ENCODE results near the gene SPAG16. TPM values are rescaled to one million over a fixed set of nuclear protein-coding genes. Genes with fewer than 3 reads are reported as not detected.

Gene SPAG16
- total RNA-seq, 1 experiment from 2014 or later: 17.2 TPM

- Histone ChIP-seq H3K79me2 (ENCODE audit: low read length) (no peaks in the 10 kb centered on the region), H3K27ac (ENCODE audit: low read length) (no peak overlapping the region), H3K4me1 (ENCODE audit: insufficient read depth, low read length) (peaks cover 26% of the 10 kb centered on the region), H3K9me2 (replicated peaks; ENCODE audit: low read length) (no peaks in the 10 kb centered on the region), H4K20me1 (ENCODE audit: low read length) (no peaks in the 10 kb centered on the region), H3K9ac (ENCODE audit: low read length) (no peak overlapping the region), H3K4me3 (ENCODE audit: low read length) (no peak overlapping the region), H3F3A (ENCODE audit: low read length, unreplicated experiment) (no peaks in the 10 kb centered on the region), H3K9me3 (ENCODE audit: low read length) (no peaks in the 10 kb centered on the region), H3K27me3 (ENCODE audit: low read length) (no peaks in the 10 kb centered on the region), H3K36me3 (ENCODE audit: low read depth, low read length) (no peaks in the 10 kb centered on the region), H3K4me2 (ENCODE audit: low read length) (no peak overlapping the region), H2AFZ (ENCODE audit: low read length) (no peak overlapping the region)
- no TSS peak for BruUV-seq (replicated peaks)
- DNase-seq (no peak), ATAC-seq (no peak)
- ChIA-PET CTCF (no interaction called here), POLR2A (ENCODE audit: unreplicated experiment) (no interaction called here)
- intact Hi-C loops (cut with micrococcal nuclease): loop anchor here (5.0 to 10.0 kb wide), 2 partner anchors 83 to 641 kb away; partner anchors contain the start of gene IKZF2
- TF ChIP-seq EZH2phosphoT487 (IDR thresholded peaks at IDR 0.05; ENCODE audit: borderline replicate concordance, low read length) (no peak), EZH2 (IDR thresholded peaks at IDR 0.05; ENCODE audit: low read length, unreplicated experiment) (no peak), CTCF (conservative IDR thresholded peaks at IDR 0.05; ENCODE audit: low read depth, low read length) (no peak)
These were observed 48.5 kb upstream of the SPAG16 start for GRCh38 chr2:213235741-213236140.

GRCh38 chr2:213237251-213237650 lies 47.0 kb upstream of the SPAG16 start:
- intact Hi-C loops (cut with micrococcal nuclease): loop anchor here (5.0 to 10.0 kb wide), 2 partner anchors 85 to 642 kb away; partner anchors contain the start of gene IKZF2
- H3K9me3 ChIP-seq (ENCODE audit: low read length): no peaks in the 10 kb centered on the region
- H3K79me2 ChIP-seq (ENCODE audit: low read length): no peaks in the 10 kb centered on the region
- no peaks in the 10 kb centered on the region for H4K20me1 ChIP-seq (ENCODE audit: low read length)
- BruUV-seq (replicated peaks): no TSS peak
- H3F3A ChIP-seq (ENCODE audit: low read length, unreplicated experiment): no peaks in the 10 kb centered on the region
- peak overlapping the region; percentile 24; the same call in 1 of the 2 replicates for H3K4me2 ChIP-seq (ENCODE audit: low read length)
- H3K9me2 ChIP-seq (replicated peaks; ENCODE audit: low read length): no peaks in the 10 kb centered on the region
- no peak for DNase-seq
- no peak for ATAC-seq
- ChIA-PET CTCF (no interaction called here), POLR2A (ENCODE audit: unreplicated experiment) (no interaction called here)
- H3K27ac ChIP-seq (ENCODE audit: low read length): no peak overlapping the region
- H3K9ac ChIP-seq (ENCODE audit: low read length): no peak overlapping the region
- H3K27me3 ChIP-seq (ENCODE audit: low read length): no peaks in the 10 kb centered on the region
- no peaks in the 10 kb centered on the region for H3K36me3 ChIP-seq (ENCODE audit: low read depth, low read length)
- no peak overlapping the region for H3K4me3 ChIP-seq (ENCODE audit: low read length)
- peaks cover 26% of the 10 kb centered on the region for H3K4me1 ChIP-seq (ENCODE audit: insufficient read depth, low read length)
- H2AFZ ChIP-seq (ENCODE audit: low read length): no peak overlapping the region
- TF ChIP-seq EZH2phosphoT487 (IDR thresholded peaks at IDR 0.05; ENCODE audit: borderline replicate concordance, low read length) (no peak), CTCF (conservative IDR thresholded peaks at IDR 0.05; ENCODE audit: low read depth, low read length) (no peak), EZH2 (IDR thresholded peaks at IDR 0.05; ENCODE audit: low read length, unreplicated experiment) (no peak)

GRCh38 chr2:213237787-213238186 lies 46.5 kb upstream of the SPAG16 start:
- no peaks in the 10 kb centered on the region for H3K9me2 ChIP-seq (replicated peaks; ENCODE audit: low read length)
- no peak overlapping the region for H3K4me3 ChIP-seq (ENCODE audit: low read length)
- intact Hi-C loops (cut with micrococcal nuclease): loop anchor here (5.0 to 10.0 kb wide), 2 partner anchors 85 to 643 kb away; partner anchors contain the start of gene IKZF2
- H2AFZ ChIP-seq (ENCODE audit: low read length): 0 out of 2 replicates have a peak overlapping the region, but pooled peaks have one; percentile 38
- H3K27ac ChIP-seq (ENCODE audit: low read length): peak overlapping the region; percentile 8; the same call in 1 of the 2 replicates
- DNase-seq: no peak
- ChIA-PET POLR2A (ENCODE audit: unreplicated experiment) (no interaction called here), CTCF (interaction anchor here (0.7 kb wide), 1 partner anchor 139 kb away, joined by 8 read pairs; no protein-coding TSS in a partner anchor)
- H3K36me3 ChIP-seq (ENCODE audit: low read depth, low read length): no peaks in the 10 kb centered on the region
- H3K79me2 ChIP-seq (ENCODE audit: low read length): no peaks in the 10 kb centered on the region
- H4K20me1 ChIP-seq (ENCODE audit: low read length): no peaks in the 10 kb centered on the region
- no peaks in the 10 kb centered on the region for H3K27me3 ChIP-seq (ENCODE audit: low read length)
- no TSS peak for BruUV-seq (replicated peaks)
- H3K9me3 ChIP-seq (ENCODE audit: low read length): no peaks in the 10 kb centered on the region
- no peak overlapping the region for H3K9ac ChIP-seq (ENCODE audit: low read length)
- H3K4me1 ChIP-seq (ENCODE audit: insufficient read depth, low read length): peaks cover 26% of the 10 kb centered on the region
- H3F3A ChIP-seq (ENCODE audit: low read length, unreplicated experiment): no peaks in the 10 kb centered on the region
- ATAC-seq: no peak
- TF ChIP-seq CTCF (conservative IDR thresholded peaks at IDR 0.05; ENCODE audit: low read depth, low read length): no peak
- no peak for TF ChIP-seq EZH2 (IDR thresholded peaks at IDR 0.05; ENCODE audit: low read length, unreplicated experiment)
- TF ChIP-seq EZH2phosphoT487 (IDR thresholded peaks at IDR 0.05; ENCODE audit: borderline replicate concordance, low read length): no peak
- peak overlapping the region; percentile 24; the same call in 1 of the 2 replicates for H3K4me2 ChIP-seq (ENCODE audit: low read length)
